Measurements from ENCODE around the gene TMEM255B.
"Not testable (repeated sequence)": the region's sequence is repeated elsewhere in the genome, so short reads cannot be mapped to it uniquely, and the experiment has no call there.

TMEM255B gene

DNA sequence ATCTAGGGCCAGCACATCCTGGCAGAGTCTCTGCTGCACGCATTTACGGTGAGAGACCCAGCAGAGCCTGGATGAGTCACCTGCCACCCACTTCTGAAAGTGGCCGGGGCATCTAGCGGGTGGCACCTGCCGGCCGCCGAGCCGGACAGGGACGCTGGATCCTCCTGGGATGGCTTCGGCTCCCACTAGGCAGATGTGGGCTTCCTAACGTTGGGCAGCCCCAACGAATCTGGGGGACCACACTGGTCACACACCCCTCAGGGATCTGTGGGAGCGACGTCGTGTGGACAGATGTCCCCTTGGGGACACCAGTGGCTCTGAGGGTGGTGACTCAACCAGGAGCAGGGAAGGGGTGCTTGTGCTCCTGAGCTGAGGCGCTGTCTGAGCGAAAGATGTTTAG is 32.2 kb downstream of the TMEM255B start:
- no peak for DNase-seq

DNA sequence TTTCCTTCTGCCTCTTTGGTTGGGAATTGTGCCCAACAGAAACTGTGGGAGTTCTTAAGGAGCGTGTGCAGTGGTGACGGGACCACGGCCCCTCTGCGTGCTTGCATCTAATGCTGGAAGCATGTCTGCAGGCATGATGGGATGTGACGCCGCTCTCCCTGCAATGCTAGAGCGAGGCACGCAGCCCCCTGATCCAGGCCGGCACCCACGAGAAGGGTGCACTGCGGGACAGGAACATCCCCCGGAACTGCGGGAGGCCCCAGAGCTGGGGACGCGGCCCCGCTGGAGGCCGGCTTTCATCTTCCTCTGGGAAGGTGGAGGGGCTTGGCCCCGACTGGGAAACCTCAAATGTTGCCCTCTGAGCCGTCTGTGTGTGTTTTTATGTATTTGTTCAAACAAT is 32.7 kb downstream of the TMEM255B start:
- no peak for DNase-seq

DNA sequence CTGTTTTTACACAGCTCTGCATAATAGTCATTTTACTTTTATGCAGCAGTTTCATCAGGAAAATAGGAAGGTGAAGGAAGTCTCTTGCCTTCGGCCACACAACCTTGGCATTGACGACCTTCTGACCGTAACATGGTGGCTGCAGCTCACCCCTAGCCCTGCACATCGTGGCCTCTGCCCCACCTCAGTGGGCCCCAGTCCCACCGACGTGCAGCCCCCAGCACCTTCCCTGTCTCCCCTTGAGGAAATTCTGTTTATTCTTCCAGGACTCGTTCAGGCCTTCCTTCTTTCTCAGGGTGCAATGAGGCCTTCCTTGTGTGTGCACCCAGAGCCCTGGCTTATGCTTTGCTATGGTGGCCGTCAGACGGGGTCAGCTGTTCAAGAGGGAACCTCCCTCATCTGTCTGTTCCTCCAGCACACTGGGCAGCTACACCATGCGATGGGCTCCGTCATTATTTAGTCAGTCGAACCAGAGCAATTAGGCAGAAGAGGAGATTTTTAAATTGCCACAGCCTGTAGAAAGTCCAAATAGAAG is 33.3 kb downstream of the TMEM255B start:
- DNase-seq, result no peak

DNA sequence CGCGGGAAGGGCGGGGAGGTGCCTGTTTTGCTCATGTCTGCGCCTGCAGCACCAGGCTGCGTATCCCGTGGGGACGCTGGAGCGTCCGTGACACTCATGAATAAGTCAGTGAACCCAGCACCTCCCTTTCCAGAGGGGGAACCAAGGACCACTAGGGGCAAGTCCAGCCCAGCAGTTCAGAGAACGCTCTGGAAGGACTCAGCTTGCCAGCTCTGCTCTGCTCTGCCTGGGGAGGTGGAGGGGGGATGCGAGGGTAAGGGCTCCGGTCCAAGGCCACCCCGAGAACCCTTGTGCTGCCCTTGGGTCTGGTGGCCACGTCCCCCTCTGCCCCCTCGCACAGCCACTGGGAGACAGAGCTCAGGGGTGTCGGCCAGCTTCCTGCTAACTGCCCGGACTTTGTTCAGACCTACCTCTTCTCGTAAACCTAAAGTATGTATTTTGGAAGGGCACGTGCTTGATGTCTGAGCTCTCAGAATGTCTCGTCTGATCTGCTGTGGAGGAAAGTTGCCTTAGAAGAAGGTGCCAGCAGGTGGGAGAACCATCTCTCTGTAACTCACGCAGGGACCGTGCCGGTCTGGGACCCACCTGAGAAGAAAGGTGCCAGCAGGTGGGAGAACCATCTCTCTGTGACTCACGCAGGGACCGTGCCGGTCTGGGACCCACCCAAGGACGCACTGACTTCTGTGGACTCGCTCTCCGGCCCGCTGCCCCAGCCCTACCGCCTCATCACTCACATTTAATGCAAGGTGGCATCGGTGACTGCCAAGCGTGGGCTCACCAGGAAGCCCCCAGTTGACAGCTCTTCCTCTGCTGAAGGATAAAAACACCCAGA is 34.1 kb downstream of the TMEM255B start:
- no peak for DNase-seq

DNA sequence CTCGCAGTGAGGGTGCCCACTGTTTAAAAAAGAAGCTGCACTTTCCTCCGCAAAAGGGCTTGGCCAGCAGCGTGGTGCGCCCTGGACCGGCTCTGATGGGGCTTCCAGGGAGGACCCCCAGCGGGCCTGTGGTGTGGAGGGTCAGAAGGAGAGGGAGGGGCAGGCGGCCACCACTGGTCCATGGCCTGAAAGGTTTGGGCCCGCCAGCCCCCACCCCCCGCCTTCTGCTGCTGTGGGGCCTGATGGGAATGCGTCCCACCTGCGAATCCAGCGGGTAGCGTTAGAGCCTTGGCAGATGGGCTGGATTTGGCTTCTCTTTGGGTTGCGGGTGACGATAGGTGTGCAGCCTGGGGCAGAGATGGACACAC is 34.7 kb downstream of the TMEM255B start:
- DNase-seq, result no peak

DNA sequence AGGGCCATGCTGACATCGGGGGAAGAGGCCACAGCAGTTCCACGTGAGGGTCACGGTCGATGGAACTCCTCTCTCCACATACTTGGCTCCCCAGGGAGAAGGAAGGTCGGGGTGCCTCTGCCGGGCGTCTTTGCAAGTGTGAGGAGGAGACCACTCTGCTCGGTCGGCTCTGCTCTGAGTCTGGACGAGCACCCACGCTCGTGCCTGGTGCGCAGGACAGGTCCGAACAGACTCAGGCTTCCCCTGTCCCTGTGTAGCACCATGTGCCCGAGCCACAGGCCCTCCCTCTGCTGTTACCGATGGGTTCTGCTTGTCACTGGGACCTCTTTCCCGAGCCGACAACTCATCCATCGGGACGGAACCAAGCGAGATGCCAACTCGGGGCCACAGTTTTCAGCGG is 35.1 kb downstream of the TMEM255B start:
- DNase-seq, result no peak

DNA sequence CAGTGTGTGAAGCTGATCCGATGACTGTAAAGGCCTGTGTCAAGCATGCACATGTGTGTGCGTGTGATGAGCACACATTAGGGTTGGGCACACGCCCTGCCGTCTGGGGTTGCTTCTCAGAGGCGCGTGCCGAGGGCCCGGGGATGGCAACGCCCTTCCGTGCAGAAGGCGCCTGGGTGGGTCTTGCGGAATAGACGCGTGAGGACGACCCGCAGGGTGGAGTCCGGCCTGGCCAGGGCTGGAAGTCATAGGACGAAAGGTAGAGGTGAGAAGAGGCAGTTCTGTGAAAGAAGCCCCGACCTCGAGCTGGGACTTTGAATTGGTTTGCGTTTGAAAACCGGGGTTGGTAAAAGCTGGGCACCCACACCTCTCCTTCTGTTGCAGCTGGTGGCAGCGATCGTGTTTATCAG is 35.7 kb downstream of the TMEM255B start:
- DNase-seq, result no peak

DNA sequence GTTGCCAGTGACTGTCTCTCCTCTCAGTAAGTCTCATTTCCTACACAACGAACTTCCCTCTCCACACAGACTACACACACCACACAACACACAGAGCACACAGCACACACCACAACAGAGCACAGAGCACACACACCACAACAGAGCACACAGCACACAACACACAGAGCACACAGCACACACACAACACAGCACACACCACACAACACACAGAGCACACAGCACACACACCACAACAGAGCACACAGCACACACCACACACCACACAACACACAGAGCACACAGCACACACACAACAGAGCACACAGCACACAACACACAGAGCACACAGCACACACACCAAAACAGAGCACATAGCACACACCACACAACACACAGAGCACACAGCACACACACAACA is 36.3 kb downstream of the TMEM255B start:
- not testable (repeated sequence) for DNase-seq

DNA sequence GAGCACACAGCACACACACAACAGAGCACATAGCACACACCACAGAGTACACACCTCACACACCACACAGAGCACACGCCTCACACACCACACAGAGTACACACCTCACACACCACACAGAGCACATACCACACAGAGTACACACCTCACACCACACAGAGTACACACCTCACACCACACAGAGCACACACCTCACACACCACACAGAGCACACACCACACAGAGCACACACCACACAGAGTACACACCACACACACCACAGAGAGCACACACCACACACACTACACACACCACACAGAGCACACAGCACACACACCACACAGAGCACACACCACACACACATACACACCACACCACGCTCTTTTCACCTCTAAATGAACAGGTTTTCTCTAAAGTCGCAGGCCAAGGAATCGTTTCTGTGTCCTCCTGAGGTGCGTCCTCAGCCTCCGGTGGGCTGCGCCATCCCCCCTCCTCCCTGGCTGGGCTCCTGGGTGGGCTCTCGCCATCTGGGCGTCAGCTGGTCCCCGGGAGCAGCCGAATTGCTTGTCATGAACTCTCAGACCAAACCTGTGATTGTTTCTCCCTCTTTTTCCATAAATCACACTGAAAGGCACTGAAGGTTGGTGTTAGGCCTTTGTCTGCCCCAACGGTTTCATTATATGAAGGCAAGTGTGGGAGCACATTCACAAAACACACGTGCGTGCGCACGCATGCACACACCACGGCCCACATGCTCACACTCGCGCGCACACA is 37.4 kb downstream of the TMEM255B start:
- no peak for DNase-seq

DNA sequence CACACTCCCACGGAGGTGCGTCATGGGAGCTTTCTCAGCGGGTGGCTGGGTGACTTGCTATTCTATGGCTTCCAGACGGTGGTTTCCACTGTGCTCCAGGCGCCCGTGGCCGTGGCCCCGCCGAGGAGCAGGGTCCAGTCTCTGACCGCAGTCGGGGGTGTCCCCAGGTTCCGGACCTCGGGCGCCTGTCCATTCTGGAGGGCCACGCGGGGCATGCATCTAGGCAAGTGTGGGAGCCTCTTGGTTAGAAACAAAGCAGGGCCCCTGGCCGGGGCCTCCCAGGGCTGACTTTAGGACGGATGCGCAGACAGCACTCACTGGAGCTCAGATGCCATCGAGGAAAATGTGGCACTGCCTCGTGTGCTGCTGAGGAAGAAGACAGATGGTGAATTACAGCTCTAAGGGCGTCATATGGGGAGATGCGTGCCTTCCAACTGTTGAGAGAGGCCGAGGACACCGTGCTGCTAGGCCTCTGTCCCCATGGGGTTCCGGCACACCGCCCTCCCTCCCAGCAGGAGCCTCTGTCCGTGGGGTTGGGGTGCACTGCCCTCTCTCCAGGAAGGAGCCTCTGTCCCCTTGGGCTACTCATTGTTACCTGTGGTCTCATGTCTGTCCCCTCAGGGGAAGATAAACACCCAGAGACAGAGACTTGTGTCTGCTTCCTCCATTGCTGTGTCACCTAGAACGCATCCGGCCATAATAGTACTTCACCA is 38.1 kb downstream of the TMEM255B start:
- DNase-seq, result no peak

DNA sequence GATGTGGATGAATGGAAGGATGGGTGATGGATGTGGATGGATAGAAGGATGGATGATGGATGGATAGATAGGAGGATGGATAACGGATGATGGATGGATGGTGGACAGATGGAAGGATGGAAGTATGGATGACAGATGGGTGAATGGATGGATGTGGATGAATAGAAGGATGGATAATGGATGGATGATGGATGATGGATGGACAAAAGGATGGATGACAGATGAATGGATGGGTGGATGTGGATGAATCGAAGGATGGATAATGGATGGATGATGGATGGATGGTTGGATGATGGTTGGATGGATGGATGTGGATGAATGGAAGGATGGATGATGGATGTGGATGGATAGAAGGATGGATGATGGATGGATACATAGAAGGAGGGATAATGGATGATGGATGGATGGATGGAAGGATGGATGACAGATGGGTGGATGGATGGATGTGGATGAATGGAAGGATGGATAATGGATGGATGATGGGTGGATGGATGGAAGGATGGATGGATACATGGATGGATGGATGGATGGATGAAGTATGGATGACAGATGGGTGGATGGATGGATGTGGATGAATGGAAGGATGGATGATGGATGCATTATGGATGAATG is 39.3 kb downstream of the TMEM255B start:
- DNase-seq, result no peak

DNA sequence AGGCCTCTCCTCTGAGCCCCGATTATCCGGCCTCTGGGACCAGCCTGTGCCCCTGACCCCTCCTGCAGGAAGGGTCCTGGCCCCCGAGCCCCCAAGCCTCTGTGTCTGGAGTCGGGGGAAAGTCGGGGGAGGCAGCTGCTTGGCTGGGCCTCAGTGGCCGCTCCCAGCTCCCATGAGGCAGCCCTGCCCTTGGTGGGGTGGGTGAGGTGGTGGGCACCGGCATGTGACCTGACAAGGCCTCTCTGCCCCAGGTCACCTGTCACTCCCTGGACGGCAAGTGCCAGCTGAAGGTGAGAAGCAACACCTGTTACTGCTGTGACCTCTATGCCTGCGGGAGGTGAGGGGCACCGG is 41.5 kb downstream of the TMEM255B start:
- no peak for DNase-seq

DNA sequence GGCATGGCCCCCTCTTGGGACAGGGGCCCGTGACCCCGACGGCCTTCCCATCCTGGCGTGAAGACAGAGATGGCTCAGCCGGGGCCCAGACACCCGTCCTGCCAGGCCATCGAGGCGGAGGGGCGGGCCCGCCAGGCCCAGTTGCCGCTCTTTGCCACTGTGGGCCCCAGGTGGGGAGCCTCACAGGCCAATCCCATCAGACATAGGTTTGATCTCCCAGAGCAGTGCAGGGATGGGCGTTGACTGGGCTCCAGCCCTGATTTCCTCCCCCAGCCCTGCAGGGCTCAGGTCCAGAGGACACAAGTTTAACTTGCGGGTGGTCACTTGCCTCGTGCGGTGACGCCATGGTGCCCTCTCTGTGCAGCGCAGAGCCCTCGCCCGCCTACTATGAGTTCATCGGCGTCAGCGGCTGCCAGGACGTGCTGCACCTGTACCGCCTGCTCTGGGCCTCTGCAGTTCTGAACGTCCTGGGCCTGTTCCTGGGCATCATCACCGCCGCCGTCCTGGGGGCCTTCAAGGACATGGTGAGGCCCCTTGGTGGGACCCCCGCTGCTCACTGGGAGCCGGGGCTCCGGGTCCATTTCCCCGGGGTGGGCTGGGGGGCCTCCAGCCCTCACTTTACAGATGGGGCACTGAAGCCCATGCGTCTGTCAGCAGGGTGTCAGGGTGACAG is 42.4 kb downstream of the TMEM255B start:
- DNase-seq, result no peak

DNA sequence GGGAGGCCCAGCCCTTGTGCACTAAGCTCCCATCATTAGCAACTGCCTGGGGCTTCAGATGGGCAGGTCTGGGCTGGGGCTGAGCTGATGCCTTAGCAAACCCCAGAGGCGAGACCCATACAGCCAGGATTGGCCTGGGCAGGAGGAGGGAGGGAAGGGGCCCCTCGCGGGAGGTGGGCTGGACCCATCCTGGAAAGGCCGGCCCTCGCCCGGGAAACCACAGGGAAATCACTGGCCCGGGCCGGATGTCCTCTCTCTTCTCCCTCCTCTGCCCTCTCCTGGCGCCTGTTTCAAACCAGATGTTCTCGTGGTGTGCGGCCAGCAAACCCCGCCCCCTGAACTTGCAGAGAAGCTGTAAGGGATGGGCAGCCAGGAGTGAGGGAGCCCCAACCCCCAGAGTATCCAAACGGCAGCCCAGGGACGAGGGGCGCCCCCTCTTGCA is 43.1 kb downstream of the TMEM255B start:
- DNase-seq, result no peak

DNA sequence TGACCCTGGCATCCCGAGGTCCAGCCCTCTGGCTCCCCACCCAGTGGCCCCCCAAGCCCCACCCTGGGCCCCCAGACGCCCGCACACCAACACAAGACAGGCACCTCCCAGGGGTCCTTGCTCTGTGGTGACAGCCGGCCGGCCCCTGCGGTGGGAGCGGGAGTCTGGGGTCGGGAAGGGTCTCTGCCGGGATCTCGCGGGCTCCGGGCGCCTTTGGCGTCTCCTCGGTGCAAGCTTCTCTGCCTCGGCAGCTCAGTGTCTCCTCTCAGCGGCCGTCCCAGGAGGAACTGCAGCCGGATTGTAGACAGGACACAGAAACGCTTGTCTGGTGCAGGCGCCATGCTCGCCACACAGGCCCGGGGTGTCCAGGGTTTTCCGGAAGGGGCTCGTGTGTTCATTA is 43.7 kb downstream of the TMEM255B start:
- no peak for DNase-seq

DNA sequence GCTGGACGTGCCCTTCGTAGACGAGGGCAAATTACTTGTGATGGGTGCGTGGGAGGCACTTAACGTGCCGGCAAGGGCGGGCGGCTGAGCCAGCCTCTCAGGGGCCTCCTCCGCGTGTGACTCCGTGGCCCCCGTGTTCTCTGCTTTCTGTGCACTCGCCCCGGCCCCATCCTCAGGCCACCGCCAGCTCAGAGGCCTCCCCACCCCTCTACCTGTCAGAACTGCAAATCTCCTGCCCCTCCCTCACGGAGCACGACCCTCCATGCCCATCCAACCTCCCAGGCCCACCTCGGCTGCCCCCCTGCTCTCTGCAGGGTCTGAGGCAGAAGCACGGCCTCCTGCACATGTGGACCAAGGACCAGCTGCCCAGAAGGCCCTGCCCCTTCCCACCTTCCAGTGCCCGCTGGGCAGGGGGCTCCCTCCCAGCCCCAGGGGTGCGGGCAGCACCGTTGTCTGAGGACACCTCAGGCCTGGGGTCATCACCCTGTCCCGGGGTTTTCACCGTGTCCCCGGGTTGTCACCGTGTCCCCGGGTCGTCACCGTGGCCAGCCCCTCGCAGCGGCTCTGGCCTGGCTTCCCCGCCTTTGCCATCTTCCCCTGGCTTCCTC is 44.5 kb downstream of the TMEM255B start:
- DNase-seq, result no peak

DNA sequence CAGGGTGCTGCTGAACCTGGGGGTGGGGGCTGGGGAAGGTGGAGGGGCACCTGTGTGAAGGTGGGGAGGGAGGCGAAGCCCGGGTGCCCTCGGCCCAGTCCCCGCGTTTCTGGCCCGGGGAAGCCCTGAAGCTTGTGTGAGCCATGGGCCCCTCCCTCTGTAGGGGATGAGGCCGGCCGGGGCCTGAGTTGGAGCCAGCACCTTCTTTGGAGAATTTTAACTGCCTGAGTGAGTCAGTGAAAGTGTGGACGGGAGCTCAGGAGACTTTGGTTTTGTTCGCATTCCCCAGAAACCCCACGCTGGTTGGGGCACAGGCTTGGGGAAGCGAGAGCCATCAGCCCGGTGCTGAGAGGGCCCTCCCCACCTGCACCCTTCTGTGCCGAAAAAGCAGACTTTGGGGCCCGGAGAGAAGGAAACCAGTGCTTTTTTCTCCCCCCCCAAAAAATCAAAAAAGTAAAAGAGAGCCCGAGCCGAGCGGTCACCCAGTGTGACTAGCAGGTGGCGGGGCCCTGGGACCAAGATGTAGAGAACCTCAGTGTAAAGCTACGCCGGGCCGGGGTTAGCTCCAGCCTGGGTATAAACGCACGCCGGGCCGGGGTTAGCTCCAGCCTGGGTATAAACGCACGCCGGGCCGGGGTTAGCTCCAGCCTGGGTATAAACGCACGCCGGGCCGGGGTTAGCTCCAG is 45.1 kb downstream of the TMEM255B start:
- DNase-seq, result no peak

DNA sequence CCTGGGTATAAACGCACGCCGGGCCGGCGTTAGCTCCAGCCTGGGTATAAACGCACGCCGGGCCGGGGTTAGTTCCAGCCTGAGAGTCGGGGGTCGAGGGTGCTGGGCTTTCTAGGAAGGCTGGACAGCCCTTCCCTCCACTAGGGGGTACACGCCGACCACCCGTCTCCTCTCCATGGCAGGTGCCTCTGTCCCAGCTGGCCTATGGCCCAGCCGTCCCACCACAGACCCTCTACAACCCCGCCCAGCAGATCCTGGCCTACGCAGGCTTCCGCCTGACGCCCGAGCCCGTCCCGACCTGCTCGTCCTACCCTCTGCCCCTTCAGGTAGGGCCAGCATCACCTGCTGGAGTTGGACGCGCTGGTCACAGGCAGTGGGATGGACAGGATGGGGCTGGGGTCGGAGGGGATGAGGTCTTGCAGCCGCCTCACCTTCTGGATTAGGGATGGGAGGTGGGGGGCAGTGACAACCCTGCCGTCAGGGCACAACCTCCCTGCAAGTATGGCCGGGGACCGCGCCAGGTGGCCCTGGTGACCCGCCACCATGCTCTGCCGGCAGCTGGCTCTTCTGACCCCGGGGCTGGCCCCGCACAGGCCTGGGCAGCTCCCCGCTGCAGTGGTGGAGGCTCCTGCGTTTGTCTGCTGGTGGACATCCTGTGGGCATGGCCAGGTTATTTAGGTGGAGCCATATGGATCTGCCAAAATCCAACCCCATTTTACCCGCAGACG is 45.8 kb downstream of the TMEM255B start:
- no peak for DNase-seq

DNA sequence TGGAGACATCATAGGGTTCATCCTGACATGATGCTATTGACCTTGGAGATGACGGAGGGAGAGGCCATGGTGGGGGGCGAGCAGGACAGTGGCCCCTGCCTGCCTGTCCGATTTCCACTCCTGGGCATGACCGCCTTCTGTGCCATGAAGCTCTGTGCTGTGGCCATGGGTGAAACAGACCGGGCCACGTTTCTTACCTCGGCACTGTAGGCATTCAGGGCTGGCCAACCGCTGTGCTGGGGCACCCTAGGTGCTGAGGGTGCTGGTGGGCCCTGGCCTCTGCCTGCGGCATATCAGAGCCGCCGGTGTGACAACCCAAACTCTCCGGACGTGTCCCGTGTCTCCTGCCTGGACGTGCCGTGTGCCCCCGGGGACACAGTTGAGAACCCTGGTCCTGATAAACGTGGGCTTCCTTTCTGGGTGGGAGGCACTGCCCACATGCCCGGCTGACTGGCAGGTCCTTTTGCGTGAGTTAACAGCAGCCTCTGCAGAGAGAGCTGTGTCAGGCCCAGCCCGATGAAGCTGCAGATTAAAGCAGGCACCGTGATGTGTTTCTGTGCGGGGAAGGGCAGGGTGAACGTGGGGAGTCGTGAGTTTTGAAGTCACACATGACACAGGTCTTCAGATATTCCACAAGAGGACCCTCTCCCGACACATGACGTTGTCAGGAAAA is 46.5 kb downstream of the TMEM255B start:
- DNase-seq, result no peak

DNA sequence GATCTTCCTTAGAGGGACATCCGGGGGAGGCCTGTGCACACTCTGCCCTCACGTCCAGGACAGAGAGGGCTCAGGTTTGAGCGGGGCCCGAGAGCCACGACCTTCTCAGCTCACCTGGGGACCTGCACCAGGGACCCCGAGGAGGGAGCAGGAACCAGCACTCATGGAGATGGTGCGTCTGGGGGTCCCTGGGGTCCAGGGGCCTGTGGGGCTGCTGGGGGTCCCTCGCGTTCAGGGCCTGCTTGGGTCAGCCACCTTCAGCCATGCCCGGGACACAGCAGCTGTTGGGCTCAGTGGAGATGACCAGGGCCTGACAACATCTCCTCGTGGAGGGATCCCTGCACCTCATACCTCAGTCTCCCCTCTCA is 47.1 kb downstream of the TMEM255B start:
- DNase-seq, result no peak
